WTC11 (cell line): Measurements from ENCODE around the gene RNASE7.

ENCODE experiments used
- CREB1 ChIP-seq: sonication (generic); formaldehyde crosslinking; IDR thresholded peaks from 2 replicates; pipeline ENCODE4 v1.8.0; 2023; ENCODE audit warnings: mild to moderate bottlenecking, missing genetic modification reagents
- ELF4 ChIP-seq: sonication (generic); formaldehyde crosslinking; IDR thresholded peaks from 2 replicates; pipeline ENCODE4 v1.8.1; 2022; ENCODE audit warnings: low read depth, mild to moderate bottlenecking, moderate library complexity, missing genetic modification reagents
- HMGXB4 ChIP-seq: sonication (generic); formaldehyde crosslinking; IDR thresholded peaks from 2 replicates; pipeline ENCODE4 v1.8.1; 2023; ENCODE audit warnings: mild to moderate bottlenecking, moderate library complexity, missing genetic modification reagents
- MAX ChIP-seq: sonication (generic); formaldehyde crosslinking; IDR thresholded peaks from 2 replicates; pipeline ENCODE4 v1.8.0; 2022; ENCODE audit warnings: mild to moderate bottlenecking, missing genetic modification reagents
- NFE2L1 ChIP-seq: sonication (generic); formaldehyde crosslinking; IDR thresholded peaks from 2 replicates; pipeline ENCODE4 v1.8.1; 2023; ENCODE audit warnings: missing genetic modification reagents
- RELA ChIP-seq: sonication (generic); formaldehyde crosslinking; IDR thresholded peaks from 2 replicates; pipeline ENCODE4 v1.8.1; 2022; ENCODE audit warnings: missing genetic modification reagents, mild to moderate bottlenecking, borderline replicate concordance
- ZNF121 ChIP-seq: sonication (generic); formaldehyde crosslinking; IDR thresholded peaks from 2 replicates; pipeline ENCODE4 v1.8.0; 2023; ENCODE audit warnings: missing genetic modification reagents
- ZNF416 ChIP-seq: fragments of 250-450 bp; sonication (Bioruptor Pico); IDR thresholded peaks from 2 replicates; pipeline ENCODE4 v1.9.0; 2021; ENCODE audit warnings: mild to moderate bottlenecking, inconsistent platforms
- TF ChIP-seq, protein P1 (sequence below): sonication (generic); formaldehyde crosslinking; IDR thresholded peaks from 2 replicates; pipeline ENCODE4 v1.8.0; 2022; ENCODE audit warnings: mild to moderate bottlenecking, missing genetic modification reagents
- TF ChIP-seq, protein P2 (sequence below): fragments of 200-600 bp; IDR thresholded peaks from 2 replicates; pipeline ENCODE4 v1.8.0; 2022; ENCODE audit warnings: antibody characterized with exemption
- TF ChIP-seq, protein P3 (sequence below): sonication (generic); formaldehyde crosslinking; IDR thresholded peaks from 2 replicates; pipeline ENCODE4 v1.8.0; 2023; ENCODE audit warnings: missing genetic modification reagents

- TF ChIP-seq HMGXB4 (CRISPR knock-in tag) = no peak
- TF ChIP-seq RELA = no peak
- TF ChIP-seq, protein P1, sequence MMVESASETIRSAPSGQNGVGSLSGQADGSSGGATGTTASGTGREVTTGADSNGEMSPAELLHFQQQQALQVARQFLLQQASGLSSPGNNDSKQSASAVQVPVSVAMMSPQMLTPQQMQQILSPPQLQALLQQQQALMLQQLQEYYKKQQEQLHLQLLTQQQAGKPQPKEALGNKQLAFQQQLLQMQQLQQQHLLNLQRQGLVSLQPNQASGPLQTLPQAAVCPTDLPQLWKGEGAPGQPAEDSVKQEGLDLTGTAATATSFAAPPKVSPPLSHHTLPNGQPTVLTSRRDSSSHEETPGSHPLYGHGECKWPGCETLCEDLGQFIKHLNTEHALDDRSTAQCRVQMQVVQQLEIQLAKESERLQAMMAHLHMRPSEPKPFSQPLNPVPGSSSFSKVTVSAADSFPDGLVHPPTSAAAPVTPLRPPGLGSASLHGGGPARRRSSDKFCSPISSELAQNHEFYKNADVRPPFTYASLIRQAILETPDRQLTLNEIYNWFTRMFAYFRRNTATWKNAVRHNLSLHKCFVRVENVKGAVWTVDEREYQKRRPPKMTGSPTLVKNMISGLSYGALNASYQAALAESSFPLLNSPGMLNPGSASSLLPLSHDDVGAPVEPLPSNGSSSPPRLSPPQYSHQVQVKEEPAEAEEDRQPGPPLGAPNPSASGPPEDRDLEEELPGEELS (CRISPR knock-in tag) = no peak
- no peak for TF ChIP-seq ZNF121 (CRISPR knock-in tag)
- TF ChIP-seq, protein P2, sequence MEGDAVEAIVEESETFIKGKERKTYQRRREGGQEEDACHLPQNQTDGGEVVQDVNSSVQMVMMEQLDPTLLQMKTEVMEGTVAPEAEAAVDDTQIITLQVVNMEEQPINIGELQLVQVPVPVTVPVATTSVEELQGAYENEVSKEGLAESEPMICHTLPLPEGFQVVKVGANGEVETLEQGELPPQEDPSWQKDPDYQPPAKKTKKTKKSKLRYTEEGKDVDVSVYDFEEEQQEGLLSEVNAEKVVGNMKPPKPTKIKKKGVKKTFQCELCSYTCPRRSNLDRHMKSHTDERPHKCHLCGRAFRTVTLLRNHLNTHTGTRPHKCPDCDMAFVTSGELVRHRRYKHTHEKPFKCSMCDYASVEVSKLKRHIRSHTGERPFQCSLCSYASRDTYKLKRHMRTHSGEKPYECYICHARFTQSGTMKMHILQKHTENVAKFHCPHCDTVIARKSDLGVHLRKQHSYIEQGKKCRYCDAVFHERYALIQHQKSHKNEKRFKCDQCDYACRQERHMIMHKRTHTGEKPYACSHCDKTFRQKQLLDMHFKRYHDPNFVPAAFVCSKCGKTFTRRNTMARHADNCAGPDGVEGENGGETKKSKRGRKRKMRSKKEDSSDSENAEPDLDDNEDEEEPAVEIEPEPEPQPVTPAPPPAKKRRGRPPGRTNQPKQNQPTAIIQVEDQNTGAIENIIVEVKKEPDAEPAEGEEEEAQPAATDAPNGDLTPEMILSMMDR = no peak
- TF ChIP-seq MAX = no peak
- TF ChIP-seq CREB1 (CRISPR knock-in tag) = no peak
- TF ChIP-seq, protein P3, sequence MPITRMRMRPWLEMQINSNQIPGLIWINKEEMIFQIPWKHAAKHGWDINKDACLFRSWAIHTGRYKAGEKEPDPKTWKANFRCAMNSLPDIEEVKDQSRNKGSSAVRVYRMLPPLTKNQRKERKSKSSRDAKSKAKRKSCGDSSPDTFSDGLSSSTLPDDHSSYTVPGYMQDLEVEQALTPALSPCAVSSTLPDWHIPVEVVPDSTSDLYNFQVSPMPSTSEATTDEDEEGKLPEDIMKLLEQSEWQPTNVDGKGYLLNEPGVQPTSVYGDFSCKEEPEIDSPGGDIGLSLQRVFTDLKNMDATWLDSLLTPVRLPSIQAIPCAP (CRISPR knock-in tag) = no peak
- no peak for TF ChIP-seq ZNF416 (CRISPR knock-in tag)
- TF ChIP-seq ELF4 = no peak
- no peak for TF ChIP-seq NFE2L1 (CRISPR knock-in tag)
Observed at GRCh38 chr14:21090940-21091663, 48.9 kb downstream of the RNASE7 start.
